A673 (cell line): ENCODE measurements around the gene SSPN. TPM values are rescaled to one million over a fixed set of nuclear protein-coding genes. Genes with fewer than 3 reads are reported as not detected.

Experiments used
- BruUV-seq: library from RNA; stranded (reverse); fragments of 400-500 nt; replicated peaks from 2 replicates; lab custom pipeline; 2021; lab: Mats Ljungman, UMichigan
- CTCF ChIA-PET: fragments of 300-600 bp; sonication (Branson Sonifier 250); formaldehyde crosslinking; loops from one replicate; lab custom pipeline; 2022; ENCODE audit warnings: antibody characterized with exemption; lab: Charles Lee
- POLR2A ChIA-PET: fragments of 300-600 bp; sonication (Branson Sonifier 250); formaldehyde crosslinking; loops from one replicate; lab custom pipeline; 2022; ENCODE audit warnings: antibody characterized with exemption; ENCODE audit not compliant: low non-redundant PET; lab: Charles Lee
- DNase-seq: peaks from one replicate; pipeline ENCODE4 v3.0.0-alpha.2; 2015; ENCODE audit warnings: low spot score
- H3K27ac ChIP-seq: fragments of 200-600 bp; sonication (generic); 2 replicates; pipeline ENCODE4 v1.5.1; 2016; ENCODE audit warnings: mixed run types, low read depth, mild to moderate bottlenecking, mixed read lengths, antibody characterized with exemption, low read length; ENCODE audit not compliant: poor library complexity, severe bottlenecking
- H3K27me3 ChIP-seq: fragments of 200-600 bp; sonication (generic); replicated peaks from 2 replicates; pipeline ENCODE4 v1.6.1; 2017; ENCODE audit warnings: mixed run types, low read depth, mild to moderate bottlenecking, mixed read lengths, antibody characterized with exemption, low read length; ENCODE audit not compliant: insufficient read depth, poor library complexity
- H3K36me3 ChIP-seq: fragments of 200-600 bp; sonication (generic); 2 replicates; pipeline ENCODE4 v1.6.1; 2016; ENCODE audit warnings: mixed run types, mild to moderate bottlenecking, mixed read lengths, antibody characterized with exemption, low read length; ENCODE audit not compliant: insufficient read depth, poor library complexity, severe bottlenecking
- H3K4me1 ChIP-seq: fragments of 200-600 bp; sonication (generic); 2 replicates; pipeline ENCODE4 v1.6.1; 2017; ENCODE audit warnings: mixed run types, mild to moderate bottlenecking, mixed read lengths, antibody characterized with exemption, low read length; ENCODE audit not compliant: insufficient read depth, poor library complexity, severe bottlenecking
- H3K4me3 ChIP-seq: fragments of 200-600 bp; sonication (generic); 2 replicates; pipeline ENCODE4 v1.5.1; 2016; ENCODE audit warnings: low read depth, mixed run types, mild to moderate bottlenecking, mixed read lengths, low read length; ENCODE audit not compliant: poor library complexity, severe bottlenecking
- H3K9me3 ChIP-seq: fragments of 200-600 bp; sonication (generic); 2 replicates; pipeline ENCODE4 v1.6.1; 2016; ENCODE audit warnings: mixed run types, low read depth, mild to moderate bottlenecking, mixed read lengths, antibody characterized with exemption, low read length; ENCODE audit not compliant: poor library complexity, severe bottlenecking
- EZH2 ChIP-seq: fragments of 200-600 bp; sonication (generic); IDR thresholded peaks from 2 replicates; pipeline ENCODE4 v1.6.1; 2017; ENCODE audit warnings: borderline replicate concordance, low read depth, mild to moderate bottlenecking, mixed read lengths, antibody characterized with exemption, low read length; ENCODE audit not compliant: poor library complexity, severe bottlenecking
- intact Hi-C: fragments of 100-400 bp; cut with micrococcal nuclease; formaldehyde crosslinking; loops from one replicate; pipeline ENCODE4 v1.10.0; 2022; ENCODE audit not compliant: unreplicated experiment
- total RNA-seq: library from RNA; stranded (reverse); gene quantifications from 2 replicates; pipeline ENCODE4 v1.2.3, GENCODE V29; 2021
- TF ChIP-seq, protein P1 (sequence below): fragments of 300-800, 200-600 bp; sonication (generic); conservative IDR thresholded peaks from 2 replicates; pipeline ENCODE4 v1.5.1; 2017; ENCODE audit warnings: low read depth, mild to moderate bottlenecking, antibody characterized with exemption, low read length, moderate library complexity, mixed read lengths

The SSPN gene
- total RNA-seq, 1 experiment from 2014 or later = 9.8 TPM

DNA sequence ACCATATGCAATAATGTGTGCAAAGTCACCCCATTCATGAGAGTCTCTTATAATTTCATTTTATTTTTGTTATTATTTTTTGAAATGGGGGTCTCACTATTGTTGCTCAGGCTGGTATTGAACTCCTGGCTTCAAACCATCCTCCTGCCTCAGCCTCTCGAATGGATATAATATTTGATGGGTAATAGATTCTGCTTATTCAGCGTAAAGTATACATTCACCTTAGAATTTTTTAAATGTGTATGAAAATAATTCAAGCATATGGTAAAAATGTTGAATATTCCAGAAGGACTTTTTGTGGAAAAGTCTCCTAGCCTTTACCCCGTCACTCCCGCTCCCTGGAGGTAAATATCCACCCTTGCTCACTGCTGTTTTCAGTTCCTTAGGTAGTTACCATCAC lies 23.4 kb upstream of the SSPN start:
- Histone ChIP-seq H3K27ac (no peak overlapping the region), H3K27me3 (no peaks in the 10 kb centered on the region), H3K4me3 (no peak overlapping the region), H3K9me3 (no peaks in the 10 kb centered on the region), H3K4me1 (no peaks in the 10 kb centered on the region), H3K36me3 (no peaks in the 10 kb centered on the region)
- ChIA-PET POLR2A (no interaction called here), CTCF (no interaction called here)
- intact Hi-C loops = no loop called here
- TF ChIP-seq, protein P1, sequence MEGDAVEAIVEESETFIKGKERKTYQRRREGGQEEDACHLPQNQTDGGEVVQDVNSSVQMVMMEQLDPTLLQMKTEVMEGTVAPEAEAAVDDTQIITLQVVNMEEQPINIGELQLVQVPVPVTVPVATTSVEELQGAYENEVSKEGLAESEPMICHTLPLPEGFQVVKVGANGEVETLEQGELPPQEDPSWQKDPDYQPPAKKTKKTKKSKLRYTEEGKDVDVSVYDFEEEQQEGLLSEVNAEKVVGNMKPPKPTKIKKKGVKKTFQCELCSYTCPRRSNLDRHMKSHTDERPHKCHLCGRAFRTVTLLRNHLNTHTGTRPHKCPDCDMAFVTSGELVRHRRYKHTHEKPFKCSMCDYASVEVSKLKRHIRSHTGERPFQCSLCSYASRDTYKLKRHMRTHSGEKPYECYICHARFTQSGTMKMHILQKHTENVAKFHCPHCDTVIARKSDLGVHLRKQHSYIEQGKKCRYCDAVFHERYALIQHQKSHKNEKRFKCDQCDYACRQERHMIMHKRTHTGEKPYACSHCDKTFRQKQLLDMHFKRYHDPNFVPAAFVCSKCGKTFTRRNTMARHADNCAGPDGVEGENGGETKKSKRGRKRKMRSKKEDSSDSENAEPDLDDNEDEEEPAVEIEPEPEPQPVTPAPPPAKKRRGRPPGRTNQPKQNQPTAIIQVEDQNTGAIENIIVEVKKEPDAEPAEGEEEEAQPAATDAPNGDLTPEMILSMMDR = no peak
- no peak for TF ChIP-seq EZH2
- DNase-seq = no peak
- BruUV-seq = no TSS peak

DNA sequence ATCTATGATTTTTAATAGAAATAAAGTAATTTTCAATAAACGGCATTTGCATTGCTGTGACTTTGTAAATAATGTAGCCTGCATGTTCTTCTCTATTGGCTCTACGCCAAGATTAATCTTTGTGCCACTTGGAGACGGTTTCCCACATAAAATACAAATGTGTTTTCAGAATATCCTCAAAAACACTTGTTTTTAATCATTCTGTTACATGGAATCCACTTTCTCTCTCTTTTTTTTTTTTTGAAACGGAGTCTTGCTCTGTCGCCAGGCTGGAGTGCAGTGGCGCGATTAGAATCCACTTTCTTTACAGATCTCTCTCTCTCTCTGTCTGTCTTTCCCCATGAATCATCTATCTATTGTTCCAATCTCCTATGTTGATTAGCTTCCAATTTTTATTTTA lies 22.8 kb upstream of the SSPN start:
- no TSS peak for BruUV-seq
- Histone ChIP-seq H3K4me3 (no peak overlapping the region), H3K27ac (no peak overlapping the region), H3K9me3 (no peaks in the 10 kb centered on the region), H3K36me3 (no peaks in the 10 kb centered on the region), H3K4me1 (no peaks in the 10 kb centered on the region), H3K27me3 (no peaks in the 10 kb centered on the region)
- ChIA-PET CTCF (no interaction called here), POLR2A (no interaction called here)
- no peak for DNase-seq
- TF ChIP-seq, protein P1 = no peak
- no peak for TF ChIP-seq EZH2
- intact Hi-C loops = no loop called here

DNA sequence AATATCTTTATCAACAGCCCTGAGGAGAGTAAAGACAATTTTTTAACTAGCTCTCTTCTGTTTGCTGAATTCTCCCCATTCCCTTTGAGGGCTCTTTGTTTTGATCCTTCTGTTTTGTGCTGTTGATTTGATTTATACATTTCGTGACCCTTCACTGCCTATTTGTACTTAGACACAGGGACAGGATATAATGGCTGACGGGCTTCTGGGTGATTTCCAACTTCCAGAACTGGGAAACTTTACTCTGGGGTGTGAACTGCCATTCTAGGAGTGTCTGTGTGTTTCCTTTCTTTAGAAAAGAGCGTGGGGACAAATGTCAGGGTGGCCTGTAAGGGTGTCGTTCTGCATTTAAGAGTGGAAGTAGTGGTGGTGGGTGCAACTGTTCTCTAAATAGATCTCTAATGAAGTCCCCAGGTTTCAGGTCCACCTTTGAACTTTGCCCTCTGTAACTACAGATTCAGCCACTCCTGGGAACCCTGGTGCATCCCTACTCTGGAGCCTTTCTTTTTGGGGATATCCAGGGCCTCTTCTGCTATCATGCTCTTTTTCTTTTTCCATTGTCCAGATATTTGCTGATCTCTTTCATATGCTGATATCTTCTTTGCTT lies 22.3 kb upstream of the SSPN start:
- DNase-seq = no peak
- intact Hi-C loops = no loop called here
- H3K9me3 ChIP-seq = no peaks in the 10 kb centered on the region
- ChIA-PET CTCF (no interaction called here), POLR2A (no interaction called here)
- H3K4me1 ChIP-seq = no peaks in the 10 kb centered on the region
- no peaks in the 10 kb centered on the region for H3K36me3 ChIP-seq
- BruUV-seq = no TSS peak
- no peak overlapping the region for H3K4me3 ChIP-seq
- no peak overlapping the region for H3K27ac ChIP-seq
- no peaks in the 10 kb centered on the region for H3K27me3 ChIP-seq
- TF ChIP-seq, protein P1 = no peak
- TF ChIP-seq EZH2 = no peak
